Loucy (cell line): ENCODE results near the gene PCDHGA9.

Experiments
- CTCF ChIP-seq: fragments of 200-600 bp; sonication (generic); conservative IDR thresholded peaks from 2 replicates; pipeline ENCODE4 v1.5.1; 2014; ENCODE audit warnings: mild to moderate bottlenecking, antibody characterized with exemption, low read length
- EZH2phosphoT487 ChIP-seq: fragments of 200-600 bp; IDR thresholded peaks from 2 replicates; pipeline ENCODE4 v1.6.1; 2018; ENCODE audit warnings: antibody characterized with exemption, mild to moderate bottlenecking, moderate library complexity, borderline replicate concordance

DNA sequence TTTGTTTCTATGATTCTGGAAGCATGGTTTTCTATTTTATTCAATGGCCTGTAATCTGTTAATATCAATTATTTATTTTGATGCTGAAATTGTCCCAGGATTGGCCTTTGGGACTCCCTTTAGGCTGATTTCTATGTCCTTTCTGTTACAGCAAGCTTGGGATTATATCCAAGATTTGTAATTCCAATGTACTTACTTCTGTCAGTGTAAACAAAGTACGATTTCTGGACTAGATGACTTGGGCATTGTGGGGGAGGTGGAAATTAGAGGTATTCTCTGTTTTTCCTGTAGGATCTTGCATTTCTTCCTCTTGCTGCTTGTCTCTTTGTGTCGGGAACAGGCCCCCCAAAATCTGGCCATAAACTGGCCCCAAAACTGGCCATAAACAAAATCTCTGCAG, 31.4 kb downstream of the PCDHGA9 start:
- TF ChIP-seq CTCF: no peak
- TF ChIP-seq EZH2phosphoT487: no peak
